Lung microvascular endothelial cell (primary cell): ENCODE results near the gene PRR14L. TPM values are rescaled to one million over a fixed set of nuclear protein-coding genes. Genes with fewer than 3 reads are reported as not detected.
"Not testable (repeated sequence)": the region's sequence is repeated elsewhere in the genome, so short reads cannot be mapped to it uniquely, and the experiment has no call there.

Experiments
- DNase-seq, 2 donors: peaks; one replicate each; pipeline versions ENCODE4 v3.0.0 to v3.0.0-alpha.2; 2010; ENCODE audit warnings: low read depth in 2 of 2
- total RNA-seq: library from RNA; depleted of rRNA; stranded (reverse); fragments of >200 nt; gene quantifications from 2 replicates; pipeline ENCODE4 v1.2.1, GENCODE V29; 2014

The PRR14L gene
- total RNA-seq, 1 donor from 2014 or later, result 18.5 TPM

GRCh38 chr22:31740314-31740713, 9.6 kb downstream of the PRR14L start:
- DNase-seq, result not testable (repeated sequence)

DNA sequence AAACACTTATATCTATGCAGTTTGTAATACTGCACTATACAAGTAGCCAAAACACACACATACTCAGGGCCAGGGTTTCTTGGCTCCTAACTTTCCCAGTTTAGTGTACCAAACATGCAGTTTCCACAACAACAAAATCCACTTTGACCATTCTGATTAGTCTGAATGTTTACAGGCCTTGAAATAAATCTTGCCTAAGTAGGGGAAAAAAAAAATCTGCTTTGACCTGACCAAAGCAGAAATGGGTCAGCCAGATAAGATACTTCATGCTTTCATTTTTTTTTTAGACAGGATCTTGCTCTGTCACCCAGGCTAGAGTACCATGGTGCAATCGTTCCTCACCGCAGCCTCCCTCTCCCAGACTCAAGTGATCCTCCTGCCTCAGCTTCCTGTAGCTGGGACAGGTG, 10.1 kb downstream of the PRR14L start:
- DNase-seq, result no peak

DNA sequence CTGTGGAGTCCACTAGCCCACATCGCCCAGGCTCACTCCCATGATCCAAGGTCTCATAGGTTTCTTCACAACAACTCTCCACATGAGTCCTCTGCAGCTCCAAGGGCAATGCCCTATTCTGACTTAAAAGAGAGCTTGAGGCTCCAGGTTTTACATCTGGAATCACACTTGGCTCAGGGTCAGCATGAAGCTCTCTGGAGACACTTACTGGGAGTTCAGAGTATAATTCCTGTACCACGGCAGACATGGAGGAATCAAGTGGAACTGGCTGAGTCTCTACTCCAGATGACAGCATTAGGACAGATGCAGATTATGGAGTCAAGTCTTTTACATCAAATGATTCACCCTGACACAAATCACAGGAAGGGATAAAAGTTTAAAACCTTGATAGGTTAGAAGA, 11.4 kb downstream of the PRR14L start:
- no peak for DNase-seq

- DNase-seq, result no peak
Measured at GRCh38 chr22:31737932-31738331, 12.0 kb downstream of the PRR14L start.

GRCh38 chr22:31736458-31736857, 13.5 kb downstream of the PRR14L start:
- DNase-seq, result no peak

DNA sequence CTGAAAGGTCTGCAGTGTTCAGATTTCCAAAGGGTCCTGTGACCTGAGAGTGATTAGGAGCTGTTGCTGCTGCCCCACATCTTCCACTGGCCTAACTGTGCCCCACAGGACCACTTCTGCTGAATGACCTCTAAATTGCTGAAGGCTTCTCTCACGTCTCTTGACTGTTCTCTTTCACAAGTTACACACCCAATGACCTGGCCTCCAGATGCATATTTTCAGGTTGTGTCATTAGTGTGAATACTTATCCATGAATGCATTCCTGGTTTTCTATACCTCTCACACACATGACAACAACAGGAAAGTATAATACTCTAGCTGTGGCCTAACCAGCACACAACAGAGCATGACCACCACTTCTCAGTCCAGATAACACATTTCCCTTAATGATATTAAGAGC, 15.4 kb downstream of the PRR14L start:
- DNase-seq, result no peak

DNA sequence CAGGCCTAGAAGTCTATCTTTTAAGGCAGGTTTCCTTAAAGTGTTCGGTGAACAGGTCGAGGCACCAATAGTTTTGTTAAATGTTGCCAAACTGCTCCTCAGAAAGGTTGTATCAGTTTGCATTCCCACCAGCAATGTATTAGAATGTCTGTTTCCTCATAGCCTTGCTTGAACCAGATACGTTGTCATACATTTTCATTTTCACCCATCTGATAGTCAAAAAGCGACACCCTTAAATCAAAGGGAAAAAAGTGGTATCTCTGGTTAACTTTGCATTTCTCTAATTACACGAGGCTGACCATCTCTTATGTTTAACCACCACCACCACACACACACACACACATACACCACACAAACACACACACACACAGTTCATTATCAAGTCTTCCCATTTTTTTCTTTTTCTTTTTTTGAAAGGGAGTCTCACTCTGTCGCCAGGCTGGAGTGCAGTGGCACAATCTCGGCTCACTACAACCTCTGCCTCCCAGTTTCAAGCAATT, 16.3 kb downstream of the PRR14L start:
- no peak for DNase-seq

DNA sequence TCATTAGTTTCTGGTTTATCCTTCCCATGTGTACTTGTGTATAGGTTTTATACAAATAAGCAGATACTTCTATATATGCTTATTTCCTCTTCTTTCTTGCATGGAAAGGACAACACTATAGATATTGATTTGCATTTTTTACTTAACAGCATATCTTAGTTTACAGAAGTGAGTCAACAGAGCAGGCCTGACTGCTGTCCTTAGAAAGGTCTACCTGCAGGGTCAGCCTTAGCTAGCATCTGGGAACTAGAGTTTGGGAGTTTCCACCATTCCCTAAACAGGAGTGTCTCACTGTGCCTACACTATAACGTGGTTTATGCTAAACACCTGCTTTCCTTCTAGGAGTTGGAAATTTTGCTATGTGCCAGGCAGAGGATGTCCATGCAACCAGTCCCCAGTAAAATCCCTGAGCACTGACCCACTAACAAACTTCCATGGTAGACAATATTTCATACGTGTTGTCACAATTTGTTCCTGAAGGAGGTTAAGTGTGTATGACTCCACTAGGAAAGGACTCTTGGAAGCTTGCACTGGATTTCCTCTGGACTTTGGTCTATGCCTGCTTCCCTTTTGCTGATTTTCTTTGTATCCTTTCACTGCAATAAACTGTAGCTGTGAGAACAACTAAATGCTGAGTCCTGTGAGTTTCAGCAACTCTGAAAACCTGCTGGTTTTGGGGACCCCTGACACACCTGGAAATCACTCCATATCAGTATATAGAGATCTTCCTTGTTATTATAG, 17.7 kb downstream of the PRR14L start:
- no peak for DNase-seq

DNA sequence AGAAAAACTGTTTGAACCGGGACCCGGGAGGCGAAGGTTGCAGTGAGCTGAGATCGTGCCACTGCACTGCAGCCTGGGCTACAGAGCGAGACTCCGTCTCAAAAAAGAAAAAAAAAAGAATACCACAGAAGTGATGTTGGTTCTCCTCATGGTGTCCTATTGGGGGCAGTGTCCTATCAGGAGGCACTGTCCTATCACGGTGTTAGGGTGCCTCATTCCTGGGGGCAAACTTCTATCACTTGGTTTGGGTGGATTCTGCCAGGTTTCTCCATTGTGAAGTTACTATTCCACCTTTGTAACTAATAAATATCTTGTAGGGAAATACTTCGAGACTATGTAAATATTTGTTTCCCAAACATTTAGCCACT, 19.6 kb downstream of the PRR14L start:
- no peak for DNase-seq

DNA sequence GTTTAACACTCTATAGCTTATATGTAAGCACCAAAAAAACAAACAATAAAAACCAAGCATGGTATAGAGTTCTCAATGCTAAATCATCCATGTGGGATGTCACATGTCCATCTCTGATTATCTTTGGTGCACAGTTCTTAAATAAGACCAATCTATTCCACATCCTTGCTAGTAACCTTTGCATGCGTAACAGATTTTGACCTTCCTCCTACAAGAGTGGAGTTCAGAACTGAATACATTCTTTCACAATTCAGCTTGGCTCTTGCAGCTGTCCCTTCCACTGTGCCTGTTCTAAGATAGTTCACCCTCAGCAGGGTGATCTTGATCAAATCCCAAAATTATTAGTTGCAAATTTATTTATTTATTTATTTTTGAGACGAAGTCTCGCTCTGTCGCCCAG, 21.1 kb downstream of the PRR14L start:
- DNase-seq, result no peak

DNA sequence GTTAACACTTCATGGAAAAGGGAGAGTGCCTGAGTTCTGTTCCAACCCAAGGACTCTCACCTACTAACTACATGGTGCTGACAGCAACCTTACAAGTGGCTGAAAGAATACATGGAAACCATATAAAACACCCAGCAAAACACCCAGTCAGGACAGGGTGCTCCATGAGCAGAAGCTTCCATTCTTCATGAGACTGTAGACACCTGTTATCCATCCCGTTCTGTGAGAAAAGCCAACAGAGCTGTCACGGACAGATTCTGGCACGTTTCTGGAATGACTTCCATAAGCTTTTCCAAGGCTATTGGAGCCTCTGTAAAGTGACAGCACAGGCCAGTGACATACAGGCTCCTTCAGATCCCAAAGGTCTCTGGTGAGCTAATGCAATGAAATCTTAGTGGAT, 23.2 kb downstream of the PRR14L start:
- DNase-seq, result no peak

DNA sequence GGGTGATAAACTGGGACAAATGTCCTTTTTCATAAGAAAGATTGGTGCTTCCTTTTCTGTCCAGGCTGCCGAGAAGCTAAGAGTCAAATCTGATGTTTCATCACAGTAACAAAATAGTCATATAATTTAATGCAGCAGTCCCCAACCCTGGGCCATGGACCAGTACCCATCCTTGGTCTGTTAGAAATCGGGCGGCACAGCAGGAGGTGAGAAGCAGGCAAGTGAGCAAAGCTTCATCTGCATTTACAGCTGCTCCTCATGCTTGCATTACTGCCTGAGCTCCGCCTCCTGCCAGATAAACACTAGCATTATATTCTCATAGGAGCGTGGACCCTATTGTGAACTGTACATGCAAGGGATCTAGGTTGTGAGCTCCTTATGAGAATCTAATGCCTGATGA, 26.2 kb downstream of the PRR14L start:
- no peak for DNase-seq

DNA sequence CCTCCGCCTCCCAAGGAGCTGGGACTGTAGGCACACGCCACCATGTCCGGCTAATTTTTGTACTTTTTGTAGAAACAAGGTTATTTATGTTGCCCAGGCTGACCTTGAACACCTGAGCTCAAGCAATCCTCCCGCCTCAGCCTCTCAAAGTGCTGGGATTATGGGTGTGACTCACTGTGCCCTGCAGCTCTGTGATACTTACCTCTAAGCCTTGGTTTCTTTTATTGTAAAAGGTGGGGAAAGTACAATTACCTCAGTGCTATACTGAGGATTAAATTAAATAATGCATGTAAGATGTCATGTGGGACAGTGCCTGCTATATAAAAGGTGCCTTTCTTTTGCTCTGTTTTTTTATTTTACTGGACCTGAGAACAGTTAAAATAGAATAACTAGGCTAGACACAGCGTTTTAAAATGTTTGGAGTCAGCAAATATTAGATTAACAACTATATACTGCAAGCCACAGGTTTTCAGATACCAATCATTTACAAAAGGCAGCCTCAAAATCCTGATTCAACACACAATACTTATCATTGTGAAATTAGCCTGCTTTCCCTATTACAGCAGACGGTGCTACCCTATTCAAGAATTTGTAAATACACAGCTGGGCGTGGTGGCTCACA, 30.0 kb downstream of the PRR14L start:
- DNase-seq, result no peak

DNA sequence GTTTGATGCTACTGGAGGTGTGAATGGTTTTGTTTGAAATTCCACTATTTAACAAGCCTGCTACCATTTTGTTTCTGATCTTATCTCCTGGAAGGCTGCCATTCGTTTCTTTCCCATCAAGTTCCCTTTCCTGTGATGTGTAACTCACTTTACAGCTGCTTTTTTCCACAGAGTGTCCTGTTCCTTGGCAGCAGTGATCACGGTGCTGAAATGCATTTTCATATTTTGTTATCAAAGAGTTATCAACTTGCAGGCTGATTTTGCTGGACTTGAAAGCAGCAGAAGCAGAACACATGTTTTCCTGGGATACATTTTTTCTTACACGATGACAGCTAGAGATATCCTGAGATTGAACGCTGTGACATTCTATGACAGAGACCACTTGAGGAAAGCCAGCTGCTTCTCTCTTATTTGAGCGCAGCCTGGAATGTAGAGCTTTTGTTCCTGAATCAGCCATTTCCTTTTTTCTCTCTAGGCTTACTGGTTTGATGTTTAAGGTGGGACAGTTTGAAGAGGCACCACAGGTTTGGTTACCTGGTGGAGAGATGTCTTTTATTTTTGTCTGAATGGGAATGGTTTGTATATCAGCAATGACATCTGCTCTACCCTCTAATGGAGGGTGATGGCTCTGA, 34.7 kb downstream of the PRR14L start:
- peak; percentile 61 to 94 for DNase-seq

DNA sequence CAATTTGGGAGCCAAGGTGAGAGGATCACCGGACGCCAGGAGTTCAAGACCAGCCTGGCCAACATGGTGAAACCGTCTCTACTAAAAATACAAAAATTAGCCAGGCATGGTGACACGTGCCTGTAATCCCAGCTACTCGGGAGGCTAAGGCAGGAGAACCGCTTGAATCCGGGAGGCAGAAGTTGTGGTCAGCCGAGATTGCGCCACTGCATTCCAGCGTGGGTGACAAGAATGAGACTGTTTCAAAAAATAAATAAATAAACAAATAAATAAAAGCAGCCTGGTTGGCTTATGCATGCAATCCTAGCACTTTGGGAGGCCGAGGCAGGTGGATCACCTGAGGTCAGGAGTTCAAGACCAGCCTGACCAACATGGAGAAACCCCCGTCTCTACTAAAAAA, 38.7 kb downstream of the PRR14L start:
- DNase-seq, result not testable (repeated sequence)

GRCh38 chr22:31707519-31707918, 42.4 kb downstream of the PRR14L start:
- DNase-seq, result no peak

DNA sequence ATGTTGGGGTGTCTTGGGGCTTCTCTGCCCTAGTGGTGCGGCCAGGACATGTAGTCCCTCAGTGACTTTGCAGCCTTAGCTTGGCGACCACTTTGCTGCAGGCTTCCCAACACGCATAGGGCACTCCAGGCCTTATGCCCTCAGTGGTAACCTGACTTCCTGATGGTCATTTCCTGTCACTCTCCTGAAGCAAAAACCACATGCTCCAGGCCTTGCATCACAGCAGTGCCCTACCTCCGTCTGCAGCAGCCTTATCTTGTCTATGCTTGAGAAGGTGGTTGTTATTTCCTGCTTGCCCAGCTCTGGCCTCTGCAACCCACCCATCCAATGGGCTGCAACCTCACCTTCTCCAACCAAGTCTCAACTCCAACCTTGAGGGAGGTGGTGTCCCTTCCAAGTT, 54.5 kb downstream of the PRR14L start:
- peak; percentile 28 to 36 for DNase-seq

DNA sequence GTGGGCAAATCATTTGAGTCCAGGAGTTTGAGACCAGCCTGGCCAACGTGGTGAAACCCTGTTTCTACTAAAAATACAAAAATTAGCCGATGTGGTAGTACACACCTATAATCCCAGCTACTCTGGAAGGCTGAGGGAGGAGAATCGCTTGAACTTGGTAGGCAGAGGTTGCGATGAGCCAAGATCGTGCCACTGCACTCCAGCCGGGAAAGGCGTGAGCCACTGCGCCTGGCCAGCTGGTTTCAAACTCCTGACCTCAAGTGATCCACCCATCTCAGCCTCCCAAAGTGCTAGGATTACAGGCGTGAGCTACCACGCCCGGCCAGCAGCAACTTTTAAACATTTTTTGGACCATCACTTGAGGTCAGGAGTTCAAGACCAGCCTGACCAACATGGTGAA, 55.9 kb downstream of the PRR14L start:
- not testable (repeated sequence) for DNase-seq

DNA sequence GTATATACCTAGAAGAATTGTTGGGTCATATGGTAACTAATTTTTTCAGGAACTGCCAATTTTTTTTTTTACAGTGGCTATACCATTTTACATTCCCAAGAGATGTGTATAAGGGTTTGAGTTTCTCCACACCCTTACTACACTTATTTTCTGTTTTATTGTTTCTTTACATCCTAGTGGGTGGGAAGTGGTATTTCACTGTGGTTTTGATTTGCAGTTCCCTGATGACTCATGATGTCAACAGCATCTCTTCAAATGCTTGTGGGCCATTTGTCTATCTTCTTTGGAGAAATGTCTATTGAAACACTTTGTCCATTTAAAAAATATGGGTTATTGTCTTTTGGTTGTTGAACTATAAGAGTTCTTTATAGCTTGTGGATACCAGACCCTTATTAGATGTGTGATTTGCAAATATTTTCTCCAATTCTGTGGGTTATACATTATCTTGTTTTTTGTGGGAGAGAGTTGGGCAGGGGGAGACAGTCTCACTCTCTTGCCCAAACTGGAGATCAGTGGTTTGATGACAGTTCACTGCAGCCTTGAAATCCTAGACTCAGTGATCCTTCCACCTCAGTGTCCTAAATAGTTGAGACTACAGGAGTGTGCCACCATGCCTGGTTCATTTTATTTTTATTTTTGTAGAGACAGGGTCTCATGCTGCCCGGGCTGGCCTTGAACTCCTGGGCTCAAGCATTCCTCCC, 57.6 kb downstream of the PRR14L start:
- DNase-seq, result peak in 1 of 2 donors; percentile 22

- no peak for DNase-seq
Measured at GRCh38 chr22:31691408-31691807, 58.5 kb downstream of the PRR14L start.

GRCh38 chr22:31683181-31684105, 66.5 kb downstream of the PRR14L start:
- DNase-seq, result no peak
